Measurements from ENCODE around the gene OR4Q2. TPM values are rescaled to one million over a fixed set of nuclear protein-coding genes. Genes with fewer than 3 reads are reported as not detected.
"Not testable (repeated sequence)": the region's sequence is repeated elsewhere in the genome, so short reads cannot be mapped to it uniquely, and the experiment has no call there.

The OR4Q2 gene
- total RNA-seq (ENCODE audit: unreplicated experiment): not detected
- long read RNA-seq: 0 reads

DNA sequence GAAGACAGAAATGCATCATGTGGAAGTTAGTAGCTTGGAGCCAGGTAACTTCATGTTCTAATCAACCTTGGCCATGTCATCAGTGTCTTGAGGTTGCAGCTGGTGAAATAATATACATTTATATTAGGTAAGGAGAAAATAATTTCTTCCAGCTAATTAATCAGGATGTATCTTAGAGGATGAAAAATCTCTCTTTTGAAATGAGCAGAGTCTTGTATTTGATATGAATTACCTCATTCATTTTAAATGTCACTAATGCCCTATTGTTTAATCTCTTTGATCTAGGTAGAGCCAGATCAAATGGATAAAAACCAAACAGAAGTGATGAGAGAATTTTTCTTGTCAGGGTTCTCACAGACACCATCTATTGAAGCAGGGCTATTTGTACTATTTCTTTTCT, at the start of gene OR4Q2:
TSS of gene OR4Q2 (plus strand) at position 301 of the 400 bp plus-strand sequence.
- no peaks in the 10 kb centered on the region for H3K4me1 Mint-ChIP-seq (ENCODE audit: unreplicated experiment)
- H3K27me3 Mint-ChIP-seq (ENCODE audit: unreplicated experiment): peaks cover 4% of the 10 kb centered on the region
- no peaks in the 10 kb centered on the region for H3K36me3 Mint-ChIP-seq (ENCODE audit: low read depth, unreplicated experiment)
- peaks cover 16% of the 10 kb centered on the region for H3K9me3 Mint-ChIP-seq (ENCODE audit: unreplicated experiment)
- no peak for DNase-seq (ENCODE audit: low spot score)
- no peak within 1 kb of the TSS for H3K4me3 Mint-ChIP-seq (ENCODE audit: unreplicated experiment)
- TF ChIP-seq, protein P1, sequence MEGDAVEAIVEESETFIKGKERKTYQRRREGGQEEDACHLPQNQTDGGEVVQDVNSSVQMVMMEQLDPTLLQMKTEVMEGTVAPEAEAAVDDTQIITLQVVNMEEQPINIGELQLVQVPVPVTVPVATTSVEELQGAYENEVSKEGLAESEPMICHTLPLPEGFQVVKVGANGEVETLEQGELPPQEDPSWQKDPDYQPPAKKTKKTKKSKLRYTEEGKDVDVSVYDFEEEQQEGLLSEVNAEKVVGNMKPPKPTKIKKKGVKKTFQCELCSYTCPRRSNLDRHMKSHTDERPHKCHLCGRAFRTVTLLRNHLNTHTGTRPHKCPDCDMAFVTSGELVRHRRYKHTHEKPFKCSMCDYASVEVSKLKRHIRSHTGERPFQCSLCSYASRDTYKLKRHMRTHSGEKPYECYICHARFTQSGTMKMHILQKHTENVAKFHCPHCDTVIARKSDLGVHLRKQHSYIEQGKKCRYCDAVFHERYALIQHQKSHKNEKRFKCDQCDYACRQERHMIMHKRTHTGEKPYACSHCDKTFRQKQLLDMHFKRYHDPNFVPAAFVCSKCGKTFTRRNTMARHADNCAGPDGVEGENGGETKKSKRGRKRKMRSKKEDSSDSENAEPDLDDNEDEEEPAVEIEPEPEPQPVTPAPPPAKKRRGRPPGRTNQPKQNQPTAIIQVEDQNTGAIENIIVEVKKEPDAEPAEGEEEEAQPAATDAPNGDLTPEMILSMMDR (IDR thresholded peaks at IDR 0.05; ENCODE audit: unreplicated experiment): no peak
- no peak within 1 kb of the TSS for H3K27ac Mint-ChIP-seq (ENCODE audit: unreplicated experiment)

DNA sequence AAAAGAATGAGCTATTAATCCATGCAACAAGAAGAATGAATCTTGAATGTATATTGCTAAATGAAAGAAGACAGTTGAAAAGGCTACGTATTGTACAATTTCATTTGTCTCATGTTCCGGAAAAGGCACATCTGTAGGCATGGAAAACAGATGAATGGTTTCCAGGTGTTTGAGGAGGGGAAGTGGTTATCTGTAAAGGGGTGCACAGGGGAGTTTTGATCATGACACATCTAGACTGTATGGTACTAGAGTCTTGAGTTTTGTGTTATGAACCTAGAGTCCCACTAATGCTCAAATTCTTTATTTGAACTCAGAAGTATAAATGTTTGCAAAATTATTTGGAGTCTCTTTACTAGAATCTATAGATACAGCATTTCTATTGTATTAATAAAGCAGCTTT, 32.2 kb upstream of the OR4Q2 start:
- H3K9me3 Mint-ChIP-seq (ENCODE audit: unreplicated experiment): peaks cover 12% of the 10 kb centered on the region
- not testable (repeated sequence) for H3K4me1 Mint-ChIP-seq (ENCODE audit: unreplicated experiment)

DNA sequence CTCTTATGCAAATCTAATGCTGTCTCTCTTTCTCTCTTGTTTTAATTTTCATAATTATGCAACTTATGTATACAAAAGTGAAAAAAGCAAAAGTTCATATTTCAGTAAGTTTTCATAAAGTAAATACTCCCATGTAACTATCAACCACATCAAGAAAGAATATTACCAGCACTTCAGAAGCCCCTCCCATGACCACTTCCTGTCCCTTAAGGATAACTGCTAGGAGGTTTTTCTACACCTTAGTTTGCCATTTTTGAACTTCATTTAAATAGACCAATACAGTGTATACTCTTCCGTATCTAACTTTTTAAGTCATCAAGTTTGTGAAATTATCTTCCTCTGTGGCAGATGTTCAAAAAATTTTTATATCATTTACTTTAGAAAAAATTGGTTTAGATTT, 27.1 kb upstream of the OR4Q2 start:
- Mint-ChIP-seq H3K27me3 (ENCODE audit: unreplicated experiment) (peaks cover 1% of the 10 kb centered on the region), H3K36me3 (ENCODE audit: low read depth, unreplicated experiment) (peaks cover 5% of the 10 kb centered on the region), H3K4me1 (ENCODE audit: unreplicated experiment) (no peaks in the 10 kb centered on the region), H3K4me3 (ENCODE audit: unreplicated experiment) (no peak overlapping the region), H3K9me3 (ENCODE audit: unreplicated experiment) (peaks cover 29% of the 10 kb centered on the region), H3K27ac (ENCODE audit: unreplicated experiment) (no peak overlapping the region)
- no peak for DNase-seq (ENCODE audit: low spot score)
- TF ChIP-seq, protein P1 (IDR thresholded peaks at IDR 0.05; ENCODE audit: unreplicated experiment): no peak

More for the DNA sequence above, 32.2 kb upstream of the OR4Q2 start:
- not testable (repeated sequence) for H3K4me3 Mint-ChIP-seq (ENCODE audit: unreplicated experiment); H3K36me3 Mint-ChIP-seq (ENCODE audit: low read depth, unreplicated experiment); H3K27me3 Mint-ChIP-seq (ENCODE audit: unreplicated experiment); H3K27ac Mint-ChIP-seq (ENCODE audit: unreplicated experiment); DNase-seq (ENCODE audit: low spot score)

DNA sequence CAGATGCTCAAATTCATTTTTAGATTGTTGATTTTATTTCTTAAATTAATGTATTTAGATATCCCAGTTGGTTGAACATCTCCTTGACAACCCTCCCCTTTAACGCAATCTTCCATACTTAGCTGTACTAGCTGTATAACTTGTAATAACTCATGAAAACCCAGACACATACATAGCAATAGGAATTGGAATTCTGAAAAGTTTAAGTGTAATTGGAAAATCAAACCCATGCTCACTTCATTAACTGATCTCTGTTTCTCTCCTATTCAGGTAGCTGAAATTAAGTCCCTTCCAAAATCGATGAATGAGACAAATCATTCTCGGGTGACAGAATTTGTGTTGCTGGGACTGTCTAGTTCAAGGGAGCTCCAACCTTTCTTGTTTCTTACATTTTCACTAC, 26.7 kb upstream of the OR4Q2 start, which contains the start of gene OR4K15:
TSS of gene OR4K15 (plus strand) at position 301 of the 400 bp plus-strand sequence. CDS start at position 301, 0 bp downstream.
- peaks cover 5% of the 10 kb centered on the region for H3K36me3 Mint-ChIP-seq (ENCODE audit: low read depth, unreplicated experiment)
- peaks cover 32% of the 10 kb centered on the region for H3K9me3 Mint-ChIP-seq (ENCODE audit: unreplicated experiment)

DNA sequence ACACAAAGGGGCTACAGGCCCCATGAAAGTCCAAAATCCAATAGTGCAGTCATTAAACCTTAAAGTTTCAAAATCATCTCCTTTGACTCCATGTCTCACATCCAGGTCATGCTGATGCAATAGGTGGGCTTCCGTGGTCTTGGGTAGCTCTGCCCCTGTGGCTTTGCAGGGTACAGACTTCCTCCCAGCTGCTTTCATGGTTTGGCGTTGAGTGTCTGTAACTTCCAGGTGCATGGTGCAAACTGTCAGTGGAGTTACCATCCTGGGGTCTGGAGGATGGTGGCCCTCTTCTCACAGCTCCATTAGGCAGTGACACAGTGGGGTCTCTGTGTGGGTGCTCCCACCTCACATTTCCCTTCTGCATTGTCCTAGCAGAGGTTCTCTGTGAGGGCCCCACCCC, 8.5 kb upstream of the OR4Q2 start:
- Mint-ChIP-seq H3K4me1 (ENCODE audit: unreplicated experiment) (no peaks in the 10 kb centered on the region), H3K36me3 (ENCODE audit: low read depth, unreplicated experiment) (peaks cover 4% of the 10 kb centered on the region), H3K27ac (ENCODE audit: unreplicated experiment) (no peak overlapping the region), H3K27me3 (ENCODE audit: unreplicated experiment) (no peaks in the 10 kb centered on the region), H3K9me3 (ENCODE audit: unreplicated experiment) (peaks cover 24% of the 10 kb centered on the region), H3K4me3 (ENCODE audit: unreplicated experiment) (no peak overlapping the region)
- DNase-seq (ENCODE audit: low spot score): no peak
- TF ChIP-seq, protein P1 (IDR thresholded peaks at IDR 0.05; ENCODE audit: unreplicated experiment): no peak

More for the DNA sequence above, 26.7 kb upstream of the OR4Q2 start, which contains the start of gene OR4K15:
- H3K4me1 Mint-ChIP-seq (ENCODE audit: unreplicated experiment): no peaks in the 10 kb centered on the region
- no peak within 1 kb of the TSS for H3K27ac Mint-ChIP-seq (ENCODE audit: unreplicated experiment)
- H3K27me3 Mint-ChIP-seq (ENCODE audit: unreplicated experiment): peaks cover 1% of the 10 kb centered on the region
- no peak within 1 kb of the TSS for H3K4me3 Mint-ChIP-seq (ENCODE audit: unreplicated experiment)
- TF ChIP-seq, protein P1 (IDR thresholded peaks at IDR 0.05; ENCODE audit: unreplicated experiment): no peak
- no peak for DNase-seq (ENCODE audit: low spot score)

Data from endothelial cell (in vitro differentiated cells).